HCT116 (cell line): ENCODE measurements around the gene ACSM3. TPM values are rescaled to one million over a fixed set of nuclear protein-coding genes. Genes with fewer than 3 reads are reported as not detected.

Experiments
- ATAC-seq: fragments of 200-7000 bp; cut with Tn5 transposase; 2 replicates; pipeline ENCODE4 v1.9.1; 2020; ENCODE audit warnings: mild to moderate bottlenecking, moderate library complexity
- BruUV-seq: library from RNA; stranded (reverse); fragments of 400-500 nt; replicated peaks from 2 replicates; lab custom pipeline; 2021; lab: Mats Ljungman, UMichigan
- CTCF ChIA-PET: fragments of 300-600 bp; sonication (Branson Sonifier 250); formaldehyde crosslinking; loops from one replicate; lab custom pipeline; 2021; ENCODE audit warnings: antibody characterized with exemption; lab: Charles Lee
- POLR2A ChIA-PET: fragments of 300-600, 350-600 bp; sonication (Branson Sonifier 250); formaldehyde crosslinking; loops from one replicate; lab custom pipeline; 2021; ENCODE audit warnings: antibody characterized with exemption; lab: Charles Lee
- RAD21 ChIA-PET, 2 experiments: fragments of 300-600 bp; sonication (Branson Sonifier 250); formaldehyde crosslinking; loops; one replicate each; lab custom pipeline; 2023; ENCODE audit warnings: low total read pairs in 2 of 2; ENCODE audit not compliant: uncharacterized antibody in 2 of 2, unreplicated experiment in 2 of 2, low non-redundant PET in 1 of 2; lab: Charles Lee
- DNase-seq: peaks from one replicate; pipeline ENCODE4 v3.0.0-alpha.2; 2010; ENCODE audit warnings: low read depth, low spot score
- H2AFZ ChIP-seq: fragments of 200-600 bp; shearing (Covaris generic), sonication (generic); 2 replicates; pipeline ENCODE4 v1.6.1; 2017; ENCODE audit warnings: low read depth, mixed run types, mixed read lengths, antibody characterized with exemption, low read length; ENCODE audit not compliant: poor library complexity, severe bottlenecking
- H3K27ac ChIP-seq: 2 replicates; pipeline ENCODE4 v1.5.1; 2012; ENCODE audit warnings: low read depth, low read length
- H3K27me3 ChIP-seq: fragments of 200-600 bp; sonication (generic); 2 replicates; pipeline ENCODE4 v1.6.1; 2016; ENCODE audit warnings: mixed run types, low read length, mixed read lengths; ENCODE audit not compliant: insufficient read depth
- H3K36me3 ChIP-seq, 2 experiments: fragments of 200-500 bp in 1 of 2; fragments of 200-600 bp in 1 of 2; sonication (Bioruptor generic) in 1 of 2; sonication (generic) in 1 of 2; 2 replicates each; pipeline versions ENCODE4 v1.5.1 to v1.6.1; 2014 to 2016; ENCODE audit warnings: low read length in 2 of 2, inconsistent platforms in 1 of 2, mixed read lengths in 1 of 2, mixed run types in 1 of 2; ENCODE audit not compliant: insufficient read depth in 2 of 2, control insufficient read depth in 1 of 2
- H3K4me1 ChIP-seq, 2 experiments: fragments of 200-600 bp in 1 of 2; sonication (generic) in 1 of 2; 2 replicates each; pipeline versions ENCODE4 v1.5.1 to v1.6.1; 2012 to 2017; ENCODE audit warnings: low read length in 2 of 2, inconsistent platforms in 1 of 2, mild to moderate bottlenecking in 1 of 2, mixed read lengths in 1 of 2, mixed run types in 1 of 2, moderate library complexity in 1 of 2; ENCODE audit not compliant: insufficient read depth in 2 of 2, control insufficient read depth in 1 of 2
- H3K4me2 ChIP-seq: fragments of 200-600 bp; sonication (generic); 2 replicates; pipeline ENCODE4 v1.6.1; 2017; ENCODE audit warnings: mixed run types, low read length, mixed read lengths
- H3K4me3 ChIP-seq, 2 experiments: fragments of 200-600 bp in 1 of 2; sonication (generic) in 1 of 2; replicated peaks in 1 of 2; 2 replicates each; pipeline ENCODE4 v1.5.1; 2011 to 2016; ENCODE audit warnings: low read length in 2 of 2, control low read depth in 1 of 2, low read depth in 1 of 2, mild to moderate bottlenecking in 1 of 2, mixed read lengths in 1 of 2, mixed run types in 1 of 2
- H3K79me2 ChIP-seq: fragments of 200-600 bp; sonication (generic); 2 replicates; pipeline ENCODE4 v1.6.1; 2017; ENCODE audit warnings: mild to moderate bottlenecking, mixed run types, low read length, moderate library complexity, mixed read lengths; ENCODE audit not compliant: insufficient read depth
- H3K9ac ChIP-seq: fragments of 200-600 bp; sonication (generic); 2 replicates; pipeline ENCODE4 v1.6.1; 2016; ENCODE audit warnings: low read length, mixed read lengths
- H3K9me2 ChIP-seq: fragments of 200-600 bp; sonication (generic), shearing (Covaris generic); 2 replicates; pipeline ENCODE4 v1.6.1; 2017; ENCODE audit warnings: mixed run types, mild to moderate bottlenecking, moderate library complexity; ENCODE audit not compliant: insufficient read depth
- H3K9me3 ChIP-seq, 2 experiments: fragments of 200-500 bp in 1 of 2; fragments of 200-600 bp in 1 of 2; sonication (Bioruptor generic) in 1 of 2; sonication (generic) in 1 of 2; 2 replicates each; pipeline ENCODE4 v1.6.1; 2014 to 2017; ENCODE audit warnings: low read length in 2 of 2, mixed read lengths in 2 of 2, inconsistent platforms in 1 of 2, low read depth in 1 of 2, mild to moderate bottlenecking in 1 of 2, mixed run types in 1 of 2, moderate library complexity in 1 of 2; ENCODE audit not compliant: control insufficient read depth in 1 of 2, insufficient read depth in 1 of 2
- H4K20me1 ChIP-seq: fragments of 200-600 bp; sonication (generic), shearing (Covaris generic); 2 replicates; pipeline ENCODE4 v1.6.1; 2017; ENCODE audit warnings: mixed run types, mild to moderate bottlenecking, moderate library complexity; ENCODE audit not compliant: insufficient read depth
- CEBPB ChIP-seq: IDR thresholded peaks from 2 replicates; pipeline ENCODE4 v1.6.1; 2012; ENCODE audit warnings: low read depth
- intact Hi-C: fragments of 100-400 bp; cut with micrococcal nuclease; formaldehyde crosslinking; loops from 2 replicates; pipeline ENCODE4 v1.10.0; 2022
- total RNA-seq: library from RNA; stranded (reverse); gene quantifications from one replicate; pipeline ENCODE4 v1.2.1, GENCODE V29; 2021; ENCODE audit not compliant: unreplicated experiment
- TF ChIP-seq, protein P1 (sequence below): IDR thresholded peaks from 2 replicates; pipeline ENCODE4 v1.6.1; 2011; ENCODE audit warnings: mild to moderate bottlenecking, low read length, moderate library complexity; ENCODE audit not compliant: insufficient replicate concordance; ENCODE audit errors: extremely low read depth
- TF ChIP-seq, protein P2 (sequence below): IDR thresholded peaks from 2 replicates; pipeline ENCODE4 v1.6.1; 2012

Gene ACSM3
- total RNA-seq, 1 experiment from 2014 or later: 15.0 TPM

DNA sequence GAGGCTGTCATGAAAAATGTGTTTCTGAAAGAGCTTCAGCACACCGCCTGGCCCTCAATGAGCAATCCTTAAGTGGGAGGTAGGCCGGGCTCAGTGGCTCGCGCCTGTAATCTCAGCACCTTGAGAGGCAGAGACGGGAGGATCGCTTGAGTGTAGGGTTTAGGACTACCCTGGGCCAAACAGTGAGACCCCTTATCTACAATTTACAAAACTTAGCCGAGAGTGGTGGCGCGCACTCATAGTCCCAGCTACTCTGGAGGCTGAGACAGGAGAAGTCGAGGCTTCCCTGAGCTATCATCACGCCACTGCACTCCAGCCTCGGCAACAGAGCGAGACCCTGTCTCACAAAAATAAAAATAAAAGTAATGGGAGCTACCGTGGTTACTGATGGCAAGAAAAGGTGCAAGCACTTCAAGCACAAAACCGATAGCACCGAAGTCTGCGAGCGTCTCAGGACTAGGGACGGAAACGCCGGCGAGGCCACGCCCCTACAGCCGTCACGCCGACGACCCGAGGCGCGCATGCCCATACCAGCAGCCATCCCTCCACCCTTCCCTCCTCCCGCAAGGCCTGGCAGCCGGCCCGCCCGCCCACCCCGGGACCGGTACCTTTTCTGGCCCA, 22.8 kb upstream of the ACSM3 start:
- Histone ChIP-seq H3K27me3 (no peaks in the 10 kb centered on the region), H3K4me1 (peaks cover 4 to 15% of the 10 kb centered on the region in 2 experiments; a peak in 3 of 4 replicates), H3K9me3 (no peaks in the 10 kb centered on the region), H3K4me3 (peak overlapping the region; percentile 89 to 94), H3K27ac (peak overlapping the region; percentile 74), H3K36me3 (peaks cover 25 to 28% of the 10 kb centered on the region in 2 experiments; a peak in 3 of 4 replicates), H3K9ac (peak overlapping the region; percentile 82), H4K20me1 (peaks cover 7% of the 10 kb centered on the region; the same call in 1 of the 2 replicates), H3K9me2 (no peaks in the 10 kb centered on the region), H2AFZ (no peak overlapping the region), H3K79me2 (peaks cover 35% of the 10 kb centered on the region), H3K4me2 (peak overlapping the region; percentile 89)
- TSS peak; percentile 50 for BruUV-seq
- TF ChIP-seq, protein P1, sequence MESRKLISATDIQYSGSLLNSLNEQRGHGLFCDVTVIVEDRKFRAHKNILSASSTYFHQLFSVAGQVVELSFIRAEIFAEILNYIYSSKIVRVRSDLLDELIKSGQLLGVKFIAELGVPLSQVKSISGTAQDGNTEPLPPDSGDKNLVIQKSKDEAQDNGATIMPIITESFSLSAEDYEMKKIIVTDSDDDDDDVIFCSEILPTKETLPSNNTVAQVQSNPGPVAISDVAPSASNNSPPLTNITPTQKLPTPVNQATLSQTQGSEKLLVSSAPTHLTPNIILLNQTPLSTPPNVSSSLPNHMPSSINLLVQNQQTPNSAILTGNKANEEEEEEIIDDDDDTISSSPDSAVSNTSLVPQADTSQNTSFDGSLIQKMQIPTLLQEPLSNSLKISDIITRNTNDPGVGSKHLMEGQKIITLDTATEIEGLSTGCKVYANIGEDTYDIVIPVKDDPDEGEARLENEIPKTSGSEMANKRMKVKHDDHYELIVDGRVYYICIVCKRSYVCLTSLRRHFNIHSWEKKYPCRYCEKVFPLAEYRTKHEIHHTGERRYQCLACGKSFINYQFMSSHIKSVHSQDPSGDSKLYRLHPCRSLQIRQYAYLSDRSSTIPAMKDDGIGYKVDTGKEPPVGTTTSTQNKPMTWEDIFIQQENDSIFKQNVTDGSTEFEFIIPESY: no peak
- no peak for TF ChIP-seq CEBPB
- TF ChIP-seq, protein P2, sequence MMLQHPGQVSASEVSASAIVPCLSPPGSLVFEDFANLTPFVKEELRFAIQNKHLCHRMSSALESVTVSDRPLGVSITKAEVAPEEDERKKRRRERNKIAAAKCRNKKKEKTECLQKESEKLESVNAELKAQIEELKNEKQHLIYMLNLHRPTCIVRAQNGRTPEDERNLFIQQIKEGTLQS: no peak
- peak; percentile 40 for DNase-seq
- ChIA-PET POLR2A (interaction anchor here (0.9 kb wide), 1 partner anchor 24 kb away, joined by 3 read pairs; no protein-coding TSS in a partner anchor), CTCF (interaction anchor here (0.6 kb wide), 1 partner anchor 33 kb away, joined by 5 read pairs; no protein-coding TSS in a partner anchor), RAD21 (no interaction called here)
- peak; percentile 87 for ATAC-seq
- intact Hi-C loops: no loop called here
